ENCODE measurements around the gene SELENOK. TPM values are rescaled to one million over a fixed set of nuclear protein-coding genes. Genes with fewer than 3 reads are reported as not detected.

SELENOK gene
- total RNA-seq, 2 donors from 2014 or later = 14.5 to 36.1 TPM

GRCh38 chr3:53834429-53835095, 57.1 kb downstream of the SELENOK start:
- Histone ChIP-seq H3K27me3 (no peaks in the 10 kb centered on the region), H3K27ac (no peak overlapping the region), H3K4me1 (peaks cover 18% of the 10 kb centered on the region), H3K4me3 (no peak overlapping the region), H3K36me3 (replicated peaks in 1 of 2; ENCODE audit: insufficient read depth in 1 of 2, low read depth in 2 of 2) (peaks cover 0 to 3% of the 10 kb centered on the region in 2 donors), H3K9me3 (no peaks in the 10 kb centered on the region)
- ATAC-seq (no peak), DNase-seq (no peak)
- intact Hi-C loops (cut with DNase I) = no loop called here
- WGBS, 2 donors = 87 to 92% methylated on average over 6 of the region's 6 CpGs
- TF ChIP-seq CTCF (IDR thresholded peaks at IDR 0.05) = no peak
- no peak for TF ChIP-seq POLR2A (IDR thresholded peaks at IDR 0.05)

Other genes with a start within 250 kb of the SELENOK start
- gene CHDH, start 45.4 kb downstream of the SELENOK start, total RNA-seq = 10 to 100 TPM; 21.5 to 26.0 TPM
- 10 to 100 TPM; 16.5 to 17.6 TPM for gene IL17RB, start 45.3 kb downstream of the SELENOK start, total RNA-seq
- gene ACTR8, start 9.7 kb downstream of the SELENOK start, total RNA-seq = 10 to 100 TPM; 13.5 to 19.5 TPM
- gene CACNA2D3, start 230.7 kb upstream of the SELENOK start, total RNA-seq = not detected

Data from body of pancreas (tissue), 4 donors.